Type B pancreatic cell (in vitro differentiated cells): ENCODE results near the gene DDI1. TPM values are rescaled to one million over a fixed set of nuclear protein-coding genes. Genes with fewer than 3 reads are reported as not detected.

ENCODE experiments used
- DNase-seq: peaks from one replicate; pipeline ENCODE4 v3.0.0; 2021; ENCODE audit warnings: mixed read lengths; ENCODE audit not compliant: unreplicated experiment; ENCODE audit errors: extremely low spot score
- H3K27ac Mint-ChIP-seq: 2 replicates; pipeline ENCODE4 v1.8.0; 2021; ENCODE audit warnings: mild to moderate bottlenecking, mixed read lengths
- H3K27me3 Mint-ChIP-seq: 2 replicates; pipeline ENCODE4 v1.8.0; 2021; ENCODE audit warnings: mixed read lengths
- H3K36me3 Mint-ChIP-seq: 2 replicates; pipeline ENCODE4 v1.8.0; 2021; ENCODE audit warnings: mixed read lengths
- H3K4me1 Mint-ChIP-seq: one replicate; pipeline ENCODE4 v1.8.0; 2021; ENCODE audit warnings: mixed read lengths; ENCODE audit not compliant: unreplicated experiment
- H3K4me3 Mint-ChIP-seq: 2 replicates; pipeline ENCODE4 v1.8.0; 2021; ENCODE audit warnings: mild to moderate bottlenecking, mixed read lengths
- H3K9me3 Mint-ChIP-seq: 2 replicates; pipeline ENCODE4 v1.8.0; 2021; ENCODE audit warnings: mixed read lengths
- total RNA-seq: library from RNA; stranded (reverse); gene quantifications from 2 replicates; pipeline ENCODE4 v1.2.1, GENCODE V29; 2021; ENCODE audit warnings: low replicate concordance
- TF ChIP-seq, protein P1 (sequence below): fragments of 200-600 bp; sonication (generic); conservative IDR thresholded peaks from 2 replicates; pipeline ENCODE4 v1.5.0; 2021; ENCODE audit warnings: antibody characterized with exemption, mild to moderate bottlenecking

Gene DDI1
- total RNA-seq, 1 donor from 2014 or later: not detected

DNA sequence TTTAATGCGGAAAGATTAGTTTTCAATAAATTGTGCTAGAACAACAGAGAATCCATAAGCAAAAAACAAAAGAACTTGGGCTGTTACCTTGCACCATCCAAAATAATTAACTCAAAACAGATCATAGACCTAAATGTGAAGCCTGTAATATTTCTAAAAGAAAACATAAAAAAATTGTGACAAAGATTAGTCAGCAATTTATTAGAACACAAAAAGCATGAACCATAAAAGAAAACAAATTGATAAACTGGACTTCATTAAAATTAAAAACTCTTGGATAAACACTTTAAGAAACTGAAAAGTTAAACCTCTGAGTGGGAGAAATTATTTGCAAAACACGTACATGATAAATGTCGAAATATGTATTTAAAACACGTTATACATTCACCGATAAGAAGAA, 21.5 kb downstream of the DDI1 start:
- no peak overlapping the region for H3K27ac Mint-ChIP-seq
- no peaks in the 10 kb centered on the region for H3K9me3 Mint-ChIP-seq
- TF ChIP-seq, protein P1, sequence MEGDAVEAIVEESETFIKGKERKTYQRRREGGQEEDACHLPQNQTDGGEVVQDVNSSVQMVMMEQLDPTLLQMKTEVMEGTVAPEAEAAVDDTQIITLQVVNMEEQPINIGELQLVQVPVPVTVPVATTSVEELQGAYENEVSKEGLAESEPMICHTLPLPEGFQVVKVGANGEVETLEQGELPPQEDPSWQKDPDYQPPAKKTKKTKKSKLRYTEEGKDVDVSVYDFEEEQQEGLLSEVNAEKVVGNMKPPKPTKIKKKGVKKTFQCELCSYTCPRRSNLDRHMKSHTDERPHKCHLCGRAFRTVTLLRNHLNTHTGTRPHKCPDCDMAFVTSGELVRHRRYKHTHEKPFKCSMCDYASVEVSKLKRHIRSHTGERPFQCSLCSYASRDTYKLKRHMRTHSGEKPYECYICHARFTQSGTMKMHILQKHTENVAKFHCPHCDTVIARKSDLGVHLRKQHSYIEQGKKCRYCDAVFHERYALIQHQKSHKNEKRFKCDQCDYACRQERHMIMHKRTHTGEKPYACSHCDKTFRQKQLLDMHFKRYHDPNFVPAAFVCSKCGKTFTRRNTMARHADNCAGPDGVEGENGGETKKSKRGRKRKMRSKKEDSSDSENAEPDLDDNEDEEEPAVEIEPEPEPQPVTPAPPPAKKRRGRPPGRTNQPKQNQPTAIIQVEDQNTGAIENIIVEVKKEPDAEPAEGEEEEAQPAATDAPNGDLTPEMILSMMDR: no peak
- H3K4me3 Mint-ChIP-seq: no peak overlapping the region
- DNase-seq: no peak
- peaks cover 11% of the 10 kb centered on the region for H3K4me1 Mint-ChIP-seq
- no peaks in the 10 kb centered on the region for H3K27me3 Mint-ChIP-seq
- H3K36me3 Mint-ChIP-seq: no peaks in the 10 kb centered on the region

DNA sequence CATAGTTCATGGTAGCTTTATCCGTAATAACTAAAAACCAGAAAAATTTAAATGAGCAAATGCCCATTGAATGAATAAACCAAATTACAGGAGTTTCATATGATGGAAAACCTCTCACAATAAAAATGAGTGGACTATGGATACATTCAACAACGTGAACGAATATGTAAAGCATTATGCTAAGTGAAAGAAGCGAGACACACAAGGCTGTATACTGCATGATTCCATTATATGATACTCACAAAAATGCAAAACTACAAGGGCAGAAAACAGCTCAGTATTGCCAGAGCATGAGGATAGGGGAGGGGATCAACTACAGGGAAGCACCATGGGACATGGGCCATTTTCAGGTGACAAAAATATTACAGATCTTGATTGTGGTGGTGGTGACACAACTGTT, 22.2 kb downstream of the DDI1 start:
- Mint-ChIP-seq H3K27me3 (no peaks in the 10 kb centered on the region), H3K4me3 (no peak overlapping the region), H3K27ac (no peak overlapping the region), H3K36me3 (no peaks in the 10 kb centered on the region), H3K4me1 (peaks cover 11% of the 10 kb centered on the region), H3K9me3 (no peaks in the 10 kb centered on the region)
- DNase-seq: no peak
- TF ChIP-seq, protein P1: no peak

DNA sequence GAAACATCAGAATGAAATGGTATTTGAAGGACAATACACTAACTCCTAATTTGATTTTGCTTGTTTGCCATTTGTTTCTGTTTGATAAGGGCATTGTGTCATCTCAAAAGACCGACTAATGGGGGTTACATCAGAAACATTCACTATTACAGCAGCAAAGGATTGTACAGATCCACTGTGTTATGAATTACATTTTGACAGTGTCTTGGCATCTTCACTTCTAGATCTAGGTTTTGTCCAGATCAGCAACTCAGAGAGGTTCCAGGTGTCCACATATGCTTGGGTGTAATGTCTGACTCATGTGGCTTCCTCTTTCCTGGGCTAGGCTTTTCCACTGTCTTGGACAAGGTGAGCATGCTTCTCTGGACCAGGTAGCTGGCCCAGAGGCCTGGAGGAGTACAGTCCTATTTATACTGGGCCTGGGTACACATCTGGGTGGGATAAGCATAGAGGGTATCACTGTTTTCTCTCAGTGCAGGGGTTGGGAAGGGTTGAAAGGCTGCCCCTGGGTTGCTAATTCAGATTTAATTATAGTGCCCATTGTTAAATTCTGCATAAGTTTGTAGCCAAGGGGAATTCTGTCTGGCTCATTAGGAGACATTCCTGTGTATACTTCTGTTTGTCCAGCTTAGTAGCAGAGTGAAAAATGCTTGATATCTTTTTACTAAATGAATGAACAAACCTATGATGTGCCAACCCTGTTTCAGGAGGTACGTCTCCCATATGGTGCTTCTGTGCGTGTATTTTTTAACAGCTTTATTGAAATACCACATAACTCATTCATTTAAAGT, 23.8 kb downstream of the DDI1 start:
- H3K4me1 Mint-ChIP-seq: peaks cover 10% of the 10 kb centered on the region
- no peak overlapping the region for H3K27ac Mint-ChIP-seq
- no peak overlapping the region for H3K4me3 Mint-ChIP-seq
- TF ChIP-seq, protein P1: no peak
- H3K36me3 Mint-ChIP-seq: no peaks in the 10 kb centered on the region
- no peaks in the 10 kb centered on the region for H3K27me3 Mint-ChIP-seq
- no peaks in the 10 kb centered on the region for H3K9me3 Mint-ChIP-seq
- no peak for DNase-seq

DNA sequence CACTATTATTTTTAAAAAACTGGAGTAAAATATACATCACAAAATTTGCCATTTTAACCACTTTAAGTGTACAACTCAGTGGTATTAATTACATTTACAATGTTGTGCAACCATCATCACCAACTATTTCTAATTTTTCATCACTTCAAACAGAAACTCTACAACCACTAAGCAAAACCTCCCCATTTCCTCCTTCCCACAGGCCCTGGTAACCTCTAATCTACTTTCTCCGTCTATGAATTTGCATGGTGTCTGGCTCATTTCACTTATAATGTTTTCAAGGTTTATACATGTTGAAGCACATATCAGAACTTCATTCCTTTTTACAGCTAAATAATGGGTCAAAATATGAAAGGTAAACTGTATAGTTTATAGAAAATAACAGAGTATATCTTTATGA, 24.4 kb downstream of the DDI1 start:
- TF ChIP-seq, protein P1: no peak
- H3K27ac Mint-ChIP-seq: no peak overlapping the region
- no peaks in the 10 kb centered on the region for H3K27me3 Mint-ChIP-seq
- H3K4me3 Mint-ChIP-seq: no peak overlapping the region
- H3K9me3 Mint-ChIP-seq: no peaks in the 10 kb centered on the region
- H3K4me1 Mint-ChIP-seq: peaks cover 4% of the 10 kb centered on the region
- DNase-seq: no peak
- H3K36me3 Mint-ChIP-seq: no peaks in the 10 kb centered on the region

DNA sequence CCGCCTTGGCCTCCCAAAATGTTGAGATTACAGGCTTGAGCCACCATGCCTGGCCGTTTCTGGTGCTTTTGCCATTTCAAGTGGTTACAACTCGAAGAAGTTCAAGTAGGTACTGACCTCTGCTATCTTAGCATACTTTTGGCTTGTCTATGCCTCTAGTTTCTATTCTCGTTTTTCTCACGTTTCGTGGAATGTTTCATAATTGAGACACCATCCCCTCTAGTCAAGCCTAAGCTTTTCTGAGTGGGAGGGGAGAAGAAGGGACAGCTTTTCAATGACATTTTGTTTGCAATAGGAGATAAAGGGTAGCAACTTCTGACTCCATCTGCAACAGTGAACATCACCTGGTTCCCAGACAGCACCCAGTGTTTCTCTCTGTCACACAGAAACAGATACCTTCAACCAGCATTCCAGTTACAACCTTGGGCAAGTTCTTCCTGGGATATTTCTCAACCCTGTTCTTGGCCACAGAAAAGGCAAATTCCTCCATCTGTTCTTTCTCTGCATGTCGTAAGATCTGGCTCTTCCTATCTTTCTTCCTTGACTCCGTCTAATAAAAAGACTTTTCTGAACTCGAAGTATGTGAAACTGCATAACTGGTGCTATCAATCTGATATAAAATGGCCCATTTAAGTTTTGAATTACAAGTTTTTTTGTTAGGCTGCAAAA, 25.5 kb downstream of the DDI1 start:
- H3K27ac Mint-ChIP-seq: no peak overlapping the region
- DNase-seq: no peak
- no peaks in the 10 kb centered on the region for H3K27me3 Mint-ChIP-seq
- H3K4me1 Mint-ChIP-seq: peaks cover 4% of the 10 kb centered on the region
- H3K36me3 Mint-ChIP-seq: no peaks in the 10 kb centered on the region
- no peak overlapping the region for H3K4me3 Mint-ChIP-seq
- TF ChIP-seq, protein P1: no peak
- no peaks in the 10 kb centered on the region for H3K9me3 Mint-ChIP-seq
